ENCODE measurements around the gene TLE6.
"Not testable (repeated sequence)": the region's sequence is repeated elsewhere in the genome, so short reads cannot be mapped to it uniquely, and the experiment has no call there.

TLE6 gene

GRCh38 chr19:2977001-2977745 lies at the start of gene TLE6:
TSS of gene TLE6 (plus strand) at chr19:2977564. CDS start at chr19:2978234, 670 bp downstream.
- peak; percentile 88 for DNase-seq

- no peak for DNase-seq
Observed at GRCh38 chr19:2933490-2933910, 43.9 kb upstream of the TLE6 start.

- DNase-seq, result not testable (repeated sequence)
Observed at GRCh38 chr19:2935863-2936262, 41.5 kb upstream of the TLE6 start.

- no peak for DNase-seq
Observed at GRCh38 chr19:2942928-2943640, 34.3 kb upstream of the TLE6 start.

- no peak for DNase-seq
Observed at GRCh38 chr19:2944403-2944774, 33.0 kb upstream of the TLE6 start.

GRCh38 chr19:2944775-2945574 lies 32.4 kb upstream of the TLE6 start, which contains the start of gene ZNF77:
TSS of gene ZNF77 (minus strand) at chr19:2944971. CDS start at chr19:2944840, 131 bp downstream.
- peak; percentile 98 for DNase-seq

GRCh38 chr19:2945575-2946184 lies 31.7 kb upstream of the TLE6 start:
- no peak for DNase-seq

GRCh38 chr19:2949939-2950285 lies 27.5 kb upstream of the TLE6 start:
- no peak for DNase-seq

- DNase-seq, result peak; percentile 88
Observed at GRCh38 chr19:2950286-2951124, 26.9 kb upstream of the TLE6 start.

GRCh38 chr19:2952953-2953481 lies 24.3 kb upstream of the TLE6 start:
- no peak for DNase-seq

GRCh38 chr19:2957160-2957559 lies 20.2 kb upstream of the TLE6 start:
- no peak for DNase-seq

- DNase-seq, result no peak
Observed at GRCh38 chr19:2960120-2960519, 17.2 kb upstream of the TLE6 start.

- DNase-seq, result peak; percentile 68
Observed at GRCh38 chr19:2962018-2962670, 15.2 kb upstream of the TLE6 start.

GRCh38 chr19:2963122-2963521 lies 14.2 kb upstream of the TLE6 start:
- DNase-seq, result no peak

- DNase-seq, result not testable (repeated sequence)
Observed at GRCh38 chr19:2963631-2964030, 13.7 kb upstream of the TLE6 start.

- DNase-seq, result no peak
Observed at GRCh38 chr19:2964874-2965273, 12.5 kb upstream of the TLE6 start.

- no peak for DNase-seq
Observed at GRCh38 chr19:2967972-2968371, 9.4 kb upstream of the TLE6 start.

- DNase-seq, result peak; percentile 76
Observed at GRCh38 chr19:2969104-2969504, 8.3 kb upstream of the TLE6 start.

- no peak for DNase-seq
Observed at GRCh38 chr19:2970201-2970835, 7.0 kb upstream of the TLE6 start.

- no peak for DNase-seq
Observed at GRCh38 chr19:2973229-2973628, 4.1 kb upstream of the TLE6 start.

All from NCI-H187 treated with DMSO at 0.1 percent for 48 hours (cell line).